T-cell (primary cell): ENCODE data around the gene DNAJC15. TPM values are rescaled to one million over a fixed set of nuclear protein-coding genes. Genes with fewer than 3 reads are reported as not detected.

Experiments used
- ATAC-seq, 4 experiments: fragments of 200-7000 bp in 3 of 4; fragments of 150-1000 bp in 1 of 4; cut with Tn5 transposase; replicated peaks in 1 of 4; 1 replicate in 3 of 4; 2 replicates in 1 of 4; pipeline ENCODE4 v1.10.0; 2021; ENCODE audit warnings: moderate library complexity in 3 of 4, mild to moderate bottlenecking in 2 of 4, moderate number of reproducible peaks in 1 of 4
- CTCF ChIA-PET, 2 donors: fragments of 300-600 bp; sonication (Branson Sonifier 250); formaldehyde crosslinking; loops; one replicate each; lab custom pipeline; 2022; ENCODE audit warnings: antibody characterized with exemption in 2 of 2; lab: Charles Lee
- POLR2A ChIA-PET, 2 donors: fragments of 300-600 bp; sonication (Branson Sonifier 250); formaldehyde crosslinking; loops; one replicate each; lab custom pipeline; 2022; ENCODE audit warnings: antibody characterized with exemption in 2 of 2; lab: Charles Lee
- DNase-seq, 35 experiments: peaks; one replicate each; pipeline versions ENCODE4 v3.0.0 to v3.0.0-alpha.2; 2013 to 2023
- H3K27ac ChIP-seq: one replicate; pipeline ENCODE4 v1.5.1; 2013; ENCODE audit warnings: low read length
- H3K27me3 ChIP-seq, 2 experiments: replicated peaks in 1 of 2; 1 replicate in 1 of 2; 2 replicates in 1 of 2; pipeline versions ENCODE4 v1.6.1 to v1.7.0; 2013; ENCODE audit warnings: low read length in 1 of 2, mixed read lengths in 1 of 2; ENCODE audit not compliant: control insufficient read depth in 2 of 2, insufficient read depth in 2 of 2; ENCODE audit errors: extremely low read depth in 1 of 2
- H3K36me3 ChIP-seq, 2 donors: 1 replicate in 1 of 2; 2 replicates in 1 of 2; pipeline versions ENCODE4 v1.6.1 to v1.7.0; 2013; ENCODE audit warnings: low read length in 1 of 2; ENCODE audit not compliant: control insufficient read depth in 2 of 2, insufficient read depth in 1 of 2; ENCODE audit errors: extremely low read depth in 1 of 2
- H3K4me1 ChIP-seq, 2 experiments: 1 replicate in 1 of 2; 2 replicates in 1 of 2; pipeline versions ENCODE4 v1.6.1 to v1.7.0; 2013; ENCODE audit warnings: low read length in 2 of 2, mixed read lengths in 1 of 2; ENCODE audit not compliant: insufficient read depth in 2 of 2, control insufficient read depth in 1 of 2; ENCODE audit errors: extremely low read depth in 1 of 2
- H3K4me3 ChIP-seq, 2 donors: 1 replicate in 1 of 2; 2 replicates in 1 of 2; pipeline versions ENCODE4 v1.5.1 to v1.7.0; 2013; ENCODE audit warnings: mild to moderate bottlenecking in 2 of 2, low read length in 1 of 2, moderate library complexity in 1 of 2; ENCODE audit not compliant: control insufficient read depth in 1 of 2; ENCODE audit errors: extremely low read depth in 1 of 2
- H3K9me3 ChIP-seq: 2 replicates; pipeline ENCODE4 v1.7.0; 2013
- H3K27ac Mint-ChIP-seq, 2 donors: one replicate each; pipeline ENCODE4 v1.8.0; 2020 to 2021; ENCODE audit warnings: mild to moderate bottlenecking in 2 of 2, mixed read lengths in 2 of 2
- H3K27me3 Mint-ChIP-seq, 2 donors: one replicate each; pipeline ENCODE4 v1.8.0; 2021 to 2022; ENCODE audit warnings: mixed read lengths in 2 of 2
- H3K36me3 Mint-ChIP-seq: one replicate; pipeline ENCODE4 v1.8.0; 2021; ENCODE audit warnings: mixed read lengths
- H3K4me1 Mint-ChIP-seq, 3 donors: one replicate each; pipeline ENCODE4 v1.8.0; 2020 to 2022; ENCODE audit warnings: mixed read lengths in 3 of 3, mild to moderate bottlenecking in 1 of 3
- H3K4me3 Mint-ChIP-seq, 3 donors: one replicate each; pipeline ENCODE4 v1.8.0; 2020 to 2022; ENCODE audit warnings: mild to moderate bottlenecking in 3 of 3, mixed read lengths in 3 of 3, moderate library complexity in 3 of 3
- H3K9me3 Mint-ChIP-seq, 3 donors: one replicate each; pipeline ENCODE4 v1.8.0; 2020 to 2022; ENCODE audit warnings: mixed read lengths in 3 of 3
- WGBS: methylation state at CpG from one replicate; pipeline ENCODE4 v1.1.5; 2013; ENCODE audit warnings: missing lambda C conversion rate; ENCODE audit not compliant: insufficient coverage; 5-methylcytosine and 5-hydroxymethylcytosine counted together
- total RNA-seq, 35 experiments: library from RNA in 6 of 35; stranded (reverse) in 6 of 35; fragments of 120-200 nt in 1 of 35; gene quantifications; one replicate each; pipeline versions ENCODE4 v1.2.1 to v1.2.4 and lab custom pipeline; 2013 to 2026

The DNAJC15 gene
- total RNA-seq, 5 donors from 2014 or later (not counting 1 experiment from before 2014, with no cell fraction given), result 4.4 to 10.8 (median 8.5) TPM

DNA sequence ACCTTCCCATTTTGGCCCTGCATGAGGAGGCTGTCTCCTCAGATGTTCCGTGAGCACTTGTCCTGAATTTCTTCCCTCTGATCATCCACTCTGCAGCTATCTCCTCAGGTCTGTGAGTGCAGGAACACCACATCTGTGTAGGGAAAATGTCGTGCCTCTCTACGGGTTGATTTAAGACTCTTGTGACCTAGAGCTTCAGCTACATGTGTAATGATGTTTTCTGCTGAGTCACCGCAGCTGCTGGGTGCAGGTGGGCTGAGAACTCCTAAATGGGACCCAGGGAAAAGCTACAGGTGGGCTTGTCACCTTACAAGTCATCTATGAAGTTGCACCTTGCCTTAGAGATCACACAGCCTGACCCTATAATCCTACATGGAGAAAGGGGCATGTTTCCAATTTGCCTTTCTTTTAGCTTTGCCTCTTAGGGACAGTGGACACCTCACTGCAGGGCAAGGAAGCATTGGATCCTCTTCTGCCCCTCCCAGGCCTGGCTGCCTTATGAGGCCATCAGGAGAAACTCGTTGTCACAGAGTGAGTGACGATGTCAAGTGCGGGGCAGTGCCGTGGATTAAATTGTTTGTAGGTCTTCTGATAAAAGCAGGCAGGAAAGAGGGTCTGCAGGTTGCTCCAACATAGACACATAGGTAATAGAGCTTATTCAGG, 122.3 kb downstream of the DNAJC15 start:
- H3K4me1 Mint-ChIP-seq, result no peaks in the 10 kb centered on the region
- Histone ChIP-seq H3K36me3 (no peaks in the 10 kb centered on the region), H3K4me3 (no peak overlapping the region), H3K4me1 (no peaks in the 10 kb centered on the region), H3K27me3 (peaks cover 0 to 7% of the 10 kb centered on the region in 2 experiments), H3K27ac (no peak overlapping the region), H3K9me3 (no peaks in the 10 kb centered on the region)
- no peak overlapping the region for H3K4me3 Mint-ChIP-seq
- DNase-seq (no peak), ATAC-seq (no peak)
- POLR2A ChIA-PET, result no interaction called here
- WGBS, result 66% methylated on average over 8 of the region's 8 CpGs
- H3K27me3 Mint-ChIP-seq, result peaks cover 11 to 13% of the 10 kb centered on the region in 2 donors
- no peak overlapping the region for H3K27ac Mint-ChIP-seq
- no peaks in the 10 kb centered on the region for H3K36me3 Mint-ChIP-seq
- no peaks in the 10 kb centered on the region for H3K9me3 Mint-ChIP-seq
- CTCF ChIA-PET, result interaction anchor here in 1 of 2 donors (0.6 kb wide), 1 partner anchor 38 kb away, joined by 3 read pairs; no protein-coding TSS in a partner anchor

DNA sequence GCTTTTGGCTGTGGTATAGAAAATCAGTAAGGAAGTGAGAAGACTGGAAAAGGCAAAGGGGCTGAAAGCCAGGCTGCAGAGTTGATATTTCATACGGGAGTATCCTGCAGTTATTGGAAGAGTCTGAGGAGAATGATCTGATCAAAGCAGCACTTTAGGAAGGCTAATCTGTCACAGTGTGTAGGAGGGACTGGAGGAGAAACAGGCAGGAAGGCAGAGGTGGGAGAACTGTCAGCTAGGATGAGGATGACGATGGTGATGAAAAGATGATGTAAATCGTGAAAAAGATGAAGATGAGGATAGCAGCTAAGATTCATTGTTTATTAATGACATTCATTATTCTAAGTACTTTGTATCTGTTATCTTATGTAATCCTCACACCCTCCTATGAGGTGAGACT, 123.0 kb downstream of the DNAJC15 start:
- Mint-ChIP-seq H3K9me3 (no peaks in the 10 kb centered on the region), H3K27me3 (peaks cover 11 to 13% of the 10 kb centered on the region in 2 donors), H3K4me1 (no peaks in the 10 kb centered on the region), H3K4me3 (no peak overlapping the region), H3K36me3 (no peaks in the 10 kb centered on the region), H3K27ac (no peak overlapping the region)
- H3K36me3 ChIP-seq, result no peaks in the 10 kb centered on the region
- H3K27ac ChIP-seq, result no peak overlapping the region
- no peaks in the 10 kb centered on the region for H3K4me1 ChIP-seq
- ChIA-PET POLR2A (no interaction called here), CTCF (interaction anchor here in 1 of 2 donors (0.6 kb wide), 1 partner anchor 37 kb away, joined by 3 read pairs; no protein-coding TSS in a partner anchor)
- H3K9me3 ChIP-seq, result no peaks in the 10 kb centered on the region
- peaks cover 0 to 8% of the 10 kb centered on the region in 2 experiments for H3K27me3 ChIP-seq
- H3K4me3 ChIP-seq, result no peak overlapping the region
- DNase-seq, result no peak
- 92% methylated on average over 1 of the region's 3 CpGs for WGBS
- no peak for ATAC-seq

DNA sequence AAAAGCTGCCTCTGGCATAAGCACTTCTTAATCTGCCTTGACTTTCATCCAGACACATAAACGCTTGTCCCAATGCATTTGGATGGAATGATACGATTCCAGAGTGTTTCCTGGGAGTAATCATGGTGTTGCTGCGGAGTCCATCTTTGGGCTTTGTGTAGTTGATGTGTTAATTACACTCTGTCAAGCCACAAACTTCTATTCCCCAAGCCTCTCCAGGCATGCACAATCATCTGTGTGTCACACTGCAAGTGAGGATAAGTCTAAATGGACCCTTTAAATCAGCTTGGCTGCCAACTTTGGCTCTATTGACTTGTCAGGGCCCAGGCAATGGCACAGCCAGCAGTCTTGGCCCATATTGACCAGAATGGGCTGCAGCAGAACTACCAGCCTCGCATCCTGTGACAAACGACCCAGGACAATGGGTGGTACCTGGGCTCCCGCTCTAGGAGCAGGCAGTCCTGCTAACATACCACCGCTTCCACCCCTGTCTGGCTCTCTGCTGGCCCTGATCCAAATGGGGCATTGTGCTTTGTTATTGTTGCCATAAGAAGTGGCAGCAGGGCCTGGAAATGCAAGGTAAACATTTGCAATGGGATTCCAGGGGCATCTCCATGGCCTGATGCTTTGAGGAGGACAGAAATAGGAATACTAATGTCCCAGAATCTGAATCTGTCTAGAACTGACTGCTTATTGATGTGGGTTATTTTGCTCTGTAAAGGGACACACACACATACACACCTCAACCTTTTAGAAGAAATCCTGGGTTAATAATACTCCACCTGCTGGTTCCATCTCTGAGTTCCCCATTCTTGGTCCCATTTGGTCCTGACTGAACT, 127.2 kb downstream of the DNAJC15 start:
- Mint-ChIP-seq H3K27ac (no peak overlapping the region), H3K9me3 (no peaks in the 10 kb centered on the region), H3K4me1 (no peaks in the 10 kb centered on the region), H3K4me3 (no peak overlapping the region), H3K27me3 (peaks cover 15 to 16% of the 10 kb centered on the region in 2 donors), H3K36me3 (no peaks in the 10 kb centered on the region)
- no peak for ATAC-seq
- 83% methylated on average over 4 of the region's 7 CpGs for WGBS
- no peak overlapping the region for H3K4me3 ChIP-seq
- no peaks in the 10 kb centered on the region for H3K36me3 ChIP-seq
- peaks cover 0 to 7% of the 10 kb centered on the region in 2 experiments for H3K27me3 ChIP-seq
- DNase-seq, result no peak
- H3K9me3 ChIP-seq, result no peaks in the 10 kb centered on the region
- ChIA-PET CTCF (no interaction called here), POLR2A (no interaction called here)
- no peak overlapping the region for H3K27ac ChIP-seq
- no peaks in the 10 kb centered on the region for H3K4me1 ChIP-seq

DNA sequence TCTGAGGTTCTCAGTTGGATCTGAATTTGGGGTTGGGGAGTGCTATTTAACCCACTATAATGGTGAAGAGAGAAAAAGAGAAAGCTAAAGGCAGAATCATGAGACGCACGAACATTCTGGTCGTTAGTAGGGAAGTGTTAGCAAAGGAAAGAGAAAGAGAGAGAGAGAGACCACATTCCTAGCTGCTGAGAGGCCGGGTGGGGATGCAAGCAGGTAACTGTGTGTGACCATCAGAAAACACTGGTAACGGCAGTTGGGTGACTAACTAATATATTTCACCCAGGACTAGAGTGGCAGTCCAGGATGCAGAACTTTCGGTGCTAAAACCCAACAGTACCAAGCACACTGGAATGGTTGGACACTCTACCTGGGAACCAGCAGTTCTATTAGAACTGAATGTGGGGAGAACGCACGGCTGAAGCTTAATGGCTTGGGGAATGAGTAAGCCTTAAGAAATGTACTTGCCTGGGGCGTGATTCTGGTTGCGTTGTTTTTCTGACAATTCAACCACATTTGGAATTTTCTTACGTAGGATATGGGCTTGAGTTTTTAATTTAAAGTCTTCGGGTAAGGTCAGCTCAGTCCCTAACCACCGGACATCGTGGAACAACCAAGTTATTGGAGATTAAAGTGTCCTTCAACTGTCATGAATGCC, 130.2 kb downstream of the DNAJC15 start:
- H3K27ac Mint-ChIP-seq, result no peak overlapping the region
- DNase-seq (no peak), ATAC-seq (no peak)
- peaks cover 7 to 8% of the 10 kb centered on the region in 2 donors for H3K27me3 Mint-ChIP-seq
- H3K36me3 Mint-ChIP-seq, result no peaks in the 10 kb centered on the region
- Histone ChIP-seq H3K27ac (no peak overlapping the region), H3K27me3 (peaks cover 0 to 7% of the 10 kb centered on the region in 2 experiments), H3K9me3 (no peaks in the 10 kb centered on the region), H3K4me1 (no peaks in the 10 kb centered on the region), H3K36me3 (no peaks in the 10 kb centered on the region), H3K4me3 (no peak overlapping the region)
- no peaks in the 10 kb centered on the region for H3K4me1 Mint-ChIP-seq
- ChIA-PET POLR2A (no interaction called here), CTCF (no interaction called here)
- no peaks in the 10 kb centered on the region for H3K9me3 Mint-ChIP-seq
- no peak overlapping the region for H3K4me3 Mint-ChIP-seq
- WGBS, result 84% methylated on average over 8 of the region's 14 CpGs

DNA sequence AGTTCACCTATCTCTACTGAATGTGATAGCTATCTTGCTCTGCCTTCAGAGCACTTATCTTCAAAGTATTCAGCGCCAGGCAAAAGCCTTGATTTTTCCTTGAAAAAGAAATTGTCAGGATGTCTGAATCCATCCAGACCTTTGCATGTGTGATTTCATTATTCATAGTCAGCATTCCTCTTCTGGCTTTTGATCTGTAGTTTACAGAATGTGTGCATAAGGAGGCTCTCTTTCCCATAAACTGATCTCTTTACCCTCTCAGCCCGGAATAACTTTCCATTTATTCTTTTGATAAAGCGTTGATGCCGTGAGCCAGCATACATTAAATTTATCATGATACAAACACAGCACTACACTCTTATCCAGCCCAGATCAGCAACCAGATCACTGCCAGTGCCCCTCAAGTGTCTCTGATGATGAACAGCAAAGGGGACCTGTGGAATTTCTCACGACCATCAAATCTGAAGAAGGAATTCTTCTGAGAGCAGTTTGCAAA, 130.8 kb downstream of the DNAJC15 start:
- 96% methylated on average over 3 of the region's 5 CpGs for WGBS

DNA sequence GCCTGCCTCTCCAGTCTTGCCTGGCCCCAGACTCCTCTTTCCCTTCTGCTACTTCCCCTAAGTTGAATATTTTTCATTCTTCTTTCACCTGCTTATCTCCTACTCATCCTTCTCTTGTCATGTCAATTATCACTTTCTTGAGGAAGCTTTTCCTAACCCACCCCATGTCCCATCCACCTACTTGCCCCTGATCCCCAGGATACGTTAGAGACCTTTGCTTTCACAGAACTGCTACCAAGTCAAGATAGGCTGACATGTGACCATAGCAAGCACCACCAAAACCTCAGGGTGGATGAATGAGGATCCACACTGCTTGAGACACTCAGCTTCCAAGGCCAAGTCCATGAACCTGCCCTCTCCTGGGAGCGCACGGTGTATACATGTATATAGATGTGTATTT, 131.5 kb downstream of the DNAJC15 start:
- no peak overlapping the region for H3K4me3 ChIP-seq
- no peak for ATAC-seq
- H3K9me3 Mint-ChIP-seq, result no peaks in the 10 kb centered on the region
- ChIA-PET POLR2A (no interaction called here), CTCF (no interaction called here)
- H3K27me3 ChIP-seq, result peaks cover 0 to 7% of the 10 kb centered on the region in 2 experiments
- DNase-seq, result no peak
- peaks cover 3 to 4% of the 10 kb centered on the region in 2 donors for H3K27me3 Mint-ChIP-seq
- H3K9me3 ChIP-seq, result no peaks in the 10 kb centered on the region
- H3K4me1 Mint-ChIP-seq, result no peaks in the 10 kb centered on the region
- no peaks in the 10 kb centered on the region for H3K36me3 ChIP-seq
- H3K4me1 ChIP-seq, result no peaks in the 10 kb centered on the region
- no peaks in the 10 kb centered on the region for H3K36me3 Mint-ChIP-seq
- H3K27ac ChIP-seq, result no peak overlapping the region
- H3K4me3 Mint-ChIP-seq, result no peak overlapping the region
- WGBS, result 80% methylated on average over 1 of the region's 3 CpGs
- H3K27ac Mint-ChIP-seq, result no peak overlapping the region

More for the DNA sequence above, 130.8 kb downstream of the DNAJC15 start:
- DNase-seq (no peak), ATAC-seq (no peak)
- no peaks in the 10 kb centered on the region for H3K36me3 Mint-ChIP-seq
- no peaks in the 10 kb centered on the region for H3K9me3 Mint-ChIP-seq
- no peaks in the 10 kb centered on the region for H3K9me3 ChIP-seq
- H3K27ac Mint-ChIP-seq, result no peak overlapping the region
- no peaks in the 10 kb centered on the region for H3K36me3 ChIP-seq
- peaks cover 3 to 4% of the 10 kb centered on the region in 2 donors for H3K27me3 Mint-ChIP-seq
- POLR2A ChIA-PET, result no interaction called here
- no peak overlapping the region for H3K4me3 ChIP-seq
- no peak overlapping the region for H3K27ac ChIP-seq
- no peak overlapping the region for H3K4me3 Mint-ChIP-seq
- peaks cover 0 to 7% of the 10 kb centered on the region in 2 experiments for H3K27me3 ChIP-seq
- CTCF ChIA-PET, result no interaction called here
- no peaks in the 10 kb centered on the region for H3K4me1 Mint-ChIP-seq
- no peaks in the 10 kb centered on the region for H3K4me1 ChIP-seq
